ENCODE data around the gene MLANA. TPM values are rescaled to one million over a fixed set of nuclear protein-coding genes. Genes with fewer than 3 reads are reported as not detected.

The MLANA gene
- total RNA-seq, 3 donors from 2014 or later (not counting 1 experiment from before 2014, with no cell fraction given) = not detected

DNA sequence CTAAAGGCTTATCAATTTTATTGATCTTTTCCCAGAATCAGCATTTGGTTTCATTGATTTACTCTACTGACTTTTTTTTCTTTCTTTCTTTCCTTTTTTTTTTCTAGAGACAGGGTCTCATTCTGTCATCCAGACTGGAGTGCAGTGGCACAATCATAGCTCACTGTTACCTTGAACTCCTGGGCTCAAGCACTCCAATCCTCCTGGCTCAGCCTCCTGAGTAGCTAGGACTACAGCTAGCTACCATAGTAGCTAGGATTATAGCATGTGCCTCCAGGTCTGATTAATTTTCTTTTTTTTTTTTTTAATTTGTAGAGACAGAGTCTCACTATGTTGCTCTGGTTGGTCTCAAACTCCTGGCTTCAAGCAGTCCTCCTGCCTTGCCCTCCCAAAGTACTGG is 11.7 kb downstream of the MLANA start:
- Histone ChIP-seq H3K4me1 (ENCODE audit: control insufficient read depth, insufficient read depth, low read length) (no peaks in the 10 kb centered on the region), H3K27me3 (ENCODE audit: control insufficient read depth, insufficient read depth, low read length) (no peaks in the 10 kb centered on the region), H3K9me3 (ENCODE audit: control insufficient read depth, insufficient read depth, low read length) (no peaks in the 10 kb centered on the region), H3K36me3 (ENCODE audit: control insufficient read depth, insufficient read depth, low read length) (peaks cover 11% of the 10 kb centered on the region), H3K27ac (ENCODE audit: low read length) (no peak overlapping the region), H3K4me3 (ENCODE audit: low read length) (no peak overlapping the region)
- Mint-ChIP-seq H3K4me3 (no peak overlapping the region), H3K27ac (peak overlapping the region in 1 of 2 donors; percentile 6), H3K4me1 (peaks cover 0 to 11% of the 10 kb centered on the region in 2 donors), H3K9me3 (no peaks in the 10 kb centered on the region), H3K36me3 (peaks cover 19% of the 10 kb centered on the region), H3K27me3 (ENCODE audit: low read depth in 2 of 2) (no peaks in the 10 kb centered on the region)
- DNase-seq = no peak
- no peak for TF ChIP-seq CTCF (IDR thresholded peaks at IDR 0.05)
- intact Hi-C loops (cut with micrococcal nuclease) = no loop called here
- no peak for ATAC-seq

- H3K4me3 Mint-ChIP-seq = no peak overlapping the region
- Histone ChIP-seq H3K9me3 (ENCODE audit: control insufficient read depth, insufficient read depth, low read length) (no peaks in the 10 kb centered on the region), H3K27ac (ENCODE audit: low read length) (no peak overlapping the region), H3K4me1 (ENCODE audit: control insufficient read depth, insufficient read depth, low read length) (no peaks in the 10 kb centered on the region), H3K27me3 (ENCODE audit: control insufficient read depth, insufficient read depth, low read length) (no peaks in the 10 kb centered on the region), H3K36me3 (ENCODE audit: control insufficient read depth, insufficient read depth, low read length) (peaks cover 11% of the 10 kb centered on the region), H3K4me3 (ENCODE audit: low read length) (no peak overlapping the region)
- intact Hi-C loops (cut with micrococcal nuclease) = no loop called here
- DNase-seq = no peak
- H3K36me3 Mint-ChIP-seq = peaks cover 11% of the 10 kb centered on the region
- no peaks in the 10 kb centered on the region for H3K27me3 Mint-ChIP-seq (ENCODE audit: low read depth in 2 of 2)
- TF ChIP-seq CTCF (IDR thresholded peaks at IDR 0.05) = no peak
- no peak for ATAC-seq
- no peaks in the 10 kb centered on the region for H3K9me3 Mint-ChIP-seq
- 98% methylated on average over 3 of the region's 3 CpGs for WGBS (ENCODE audit: insufficient coverage)
- H3K27ac Mint-ChIP-seq = no peak overlapping the region
- peaks cover 0 to 6% of the 10 kb centered on the region in 2 donors for H3K4me1 Mint-ChIP-seq
These were observed 18.2 kb downstream of the MLANA start for GRCh38 chr9:5908918-5909317.

DNA sequence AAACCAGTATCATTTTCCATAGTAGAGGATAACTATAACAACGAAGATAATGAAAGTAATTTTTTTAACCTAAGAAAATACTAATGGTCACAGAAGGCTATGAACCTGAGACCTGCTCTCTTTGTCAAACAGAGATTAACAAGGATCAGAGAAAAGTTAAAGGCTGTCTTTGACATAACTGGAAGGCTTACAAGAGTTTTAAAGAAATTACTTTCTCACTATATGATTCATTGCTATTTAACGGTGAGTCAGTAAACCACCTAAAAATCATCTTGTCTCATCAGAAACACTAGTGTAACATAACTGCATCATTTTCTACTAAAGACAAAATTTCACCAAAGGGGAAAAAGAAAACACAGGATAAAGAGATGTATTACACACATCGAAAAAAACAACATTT is 19.3 kb downstream of the MLANA start:
- no peaks in the 10 kb centered on the region for H3K27me3 ChIP-seq (ENCODE audit: control insufficient read depth, insufficient read depth, low read length)
- H3K4me3 ChIP-seq (ENCODE audit: low read length) = no peak overlapping the region
- no peaks in the 10 kb centered on the region for H3K9me3 ChIP-seq (ENCODE audit: control insufficient read depth, insufficient read depth, low read length)
- Mint-ChIP-seq H3K9me3 (no peaks in the 10 kb centered on the region), H3K27me3 (ENCODE audit: low read depth in 2 of 2) (no peaks in the 10 kb centered on the region), H3K27ac (no peak overlapping the region), H3K4me3 (no peak overlapping the region), H3K36me3 (peaks cover 9% of the 10 kb centered on the region), H3K4me1 (peaks cover 0 to 6% of the 10 kb centered on the region in 2 donors)
- intact Hi-C loops (cut with micrococcal nuclease) = no loop called here
- H3K27ac ChIP-seq (ENCODE audit: low read length) = no peak overlapping the region
- WGBS (ENCODE audit: insufficient coverage) = 64% methylated on average over 2 of the region's 3 CpGs
- no peak for TF ChIP-seq CTCF (IDR thresholded peaks at IDR 0.05)
- DNase-seq = no peak
- no peak for ATAC-seq
- H3K36me3 ChIP-seq (ENCODE audit: control insufficient read depth, insufficient read depth, low read length) = peaks cover 11% of the 10 kb centered on the region
- H3K4me1 ChIP-seq (ENCODE audit: control insufficient read depth, insufficient read depth, low read length) = no peaks in the 10 kb centered on the region

DNA sequence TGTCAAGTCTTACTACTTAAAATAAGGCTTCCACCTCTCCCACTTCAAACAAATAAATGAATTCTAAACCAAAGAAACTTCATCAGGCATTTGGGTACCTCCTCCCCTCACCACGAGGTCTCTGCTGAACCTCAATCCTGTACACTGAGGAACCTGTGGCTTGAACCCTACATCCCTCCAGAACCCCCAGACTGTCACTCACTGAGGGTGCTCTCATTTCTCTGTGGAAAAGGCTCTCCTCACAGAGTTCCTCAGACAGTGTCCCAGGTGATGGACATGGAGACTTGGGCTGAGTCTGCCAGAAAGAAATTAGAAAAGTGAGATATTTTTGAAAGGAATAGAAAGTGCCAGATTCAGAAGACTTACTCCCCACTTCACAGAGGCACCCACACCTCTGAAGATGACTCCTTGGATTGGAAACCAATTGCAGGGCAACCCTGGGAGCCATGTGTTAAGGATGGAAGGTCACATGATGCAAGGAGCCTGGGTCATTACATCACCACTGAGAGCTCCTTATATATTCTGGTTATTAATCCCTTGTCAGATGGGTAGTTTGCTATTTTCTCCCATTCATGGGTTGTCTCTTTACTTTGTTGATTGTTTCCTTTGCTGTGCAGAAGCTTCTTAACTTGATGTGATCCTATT is 19.8 kb downstream of the MLANA start:
- peaks cover 4% of the 10 kb centered on the region for H3K36me3 Mint-ChIP-seq
- WGBS (ENCODE audit: insufficient coverage) = 30% methylated on average over 1 of the region's 1 CpG
- Histone ChIP-seq H3K36me3 (ENCODE audit: control insufficient read depth, insufficient read depth, low read length) (peaks cover 11% of the 10 kb centered on the region), H3K27ac (ENCODE audit: low read length) (no peak overlapping the region), H3K4me1 (ENCODE audit: control insufficient read depth, insufficient read depth, low read length) (no peaks in the 10 kb centered on the region), H3K27me3 (ENCODE audit: control insufficient read depth, insufficient read depth, low read length) (no peaks in the 10 kb centered on the region), H3K9me3 (ENCODE audit: control insufficient read depth, insufficient read depth, low read length) (no peaks in the 10 kb centered on the region), H3K4me3 (ENCODE audit: low read length) (no peak overlapping the region)
- H3K4me3 Mint-ChIP-seq = no peak overlapping the region
- H3K27me3 Mint-ChIP-seq (ENCODE audit: low read depth in 2 of 2) = no peaks in the 10 kb centered on the region
- ATAC-seq (no peak), DNase-seq (no peak)
- H3K9me3 Mint-ChIP-seq = no peaks in the 10 kb centered on the region
- peaks cover 0 to 6% of the 10 kb centered on the region in 2 donors for H3K4me1 Mint-ChIP-seq
- no peak overlapping the region for H3K27ac Mint-ChIP-seq
- intact Hi-C loops (cut with micrococcal nuclease) = no loop called here
- no peak for TF ChIP-seq CTCF (IDR thresholded peaks at IDR 0.05)
